PFSK-1 (cell line): ENCODE measurements around the gene RALGPS1.

ENCODE experiments used
- FOXP2 ChIP-seq: optimal IDR thresholded peaks from 2 replicates; pipeline ENCODE3; 2011; ENCODE audit warnings: borderline replicate concordance, control low read depth, inconsistent platforms; ENCODE audit not compliant: insufficient read depth; ENCODE audit errors: extremely low read length, extremely low read depth
- POLR2AphosphoS5 ChIP-seq: IDR thresholded peaks from 2 replicates; pipeline ENCODE4 v1.6.1; 2012; ENCODE audit warnings: low read depth, mild to moderate bottlenecking, control low read depth, low read length, moderate library complexity
- SIN3A ChIP-seq: IDR thresholded peaks from 2 replicates; pipeline ENCODE4 v1.6.1; 2012; ENCODE audit warnings: mild to moderate bottlenecking, low read length, moderate library complexity, borderline replicate concordance; ENCODE audit not compliant: insufficient read depth
- TAF1 ChIP-seq: IDR thresholded peaks from 2 replicates; pipeline ENCODE4 v1.6.1; 2012; ENCODE audit warnings: low read length, control low read depth, borderline replicate concordance; ENCODE audit not compliant: insufficient read depth
- TF ChIP-seq, protein P1 (sequence below), 2 experiments: IDR thresholded peaks; 2 replicates each; pipeline versions ENCODE4 v1.6.1 to v1.8.0; 2011 to 2012; ENCODE audit warnings: low read depth in 2 of 2, low read length in 2 of 2, control low read depth in 1 of 2, inconsistent platforms in 1 of 2, mild to moderate bottlenecking in 1 of 2, moderate library complexity in 1 of 2; ENCODE audit not compliant: insufficient read depth in 1 of 2

Gene RALGPS1

DNA sequence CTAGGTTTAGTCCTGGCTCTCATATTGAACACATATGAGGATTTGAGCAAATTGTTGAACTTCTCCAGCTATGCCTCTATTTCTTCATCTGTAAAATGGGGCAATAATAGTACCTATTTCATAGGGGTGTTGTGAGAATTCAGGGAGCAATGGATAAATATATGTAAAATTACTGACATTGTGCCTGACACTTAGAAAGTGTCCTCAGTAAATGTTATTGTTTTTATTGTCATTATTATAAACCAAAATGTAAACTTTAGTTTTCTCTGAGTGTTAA lies 106.2 kb downstream of the RALGPS1 start:
- no peak for TF ChIP-seq POLR2AphosphoS5
- no peak for TF ChIP-seq SIN3A
- no peak for TF ChIP-seq TAF1
- no peak for TF ChIP-seq FOXP2
- TF ChIP-seq, protein P1, sequence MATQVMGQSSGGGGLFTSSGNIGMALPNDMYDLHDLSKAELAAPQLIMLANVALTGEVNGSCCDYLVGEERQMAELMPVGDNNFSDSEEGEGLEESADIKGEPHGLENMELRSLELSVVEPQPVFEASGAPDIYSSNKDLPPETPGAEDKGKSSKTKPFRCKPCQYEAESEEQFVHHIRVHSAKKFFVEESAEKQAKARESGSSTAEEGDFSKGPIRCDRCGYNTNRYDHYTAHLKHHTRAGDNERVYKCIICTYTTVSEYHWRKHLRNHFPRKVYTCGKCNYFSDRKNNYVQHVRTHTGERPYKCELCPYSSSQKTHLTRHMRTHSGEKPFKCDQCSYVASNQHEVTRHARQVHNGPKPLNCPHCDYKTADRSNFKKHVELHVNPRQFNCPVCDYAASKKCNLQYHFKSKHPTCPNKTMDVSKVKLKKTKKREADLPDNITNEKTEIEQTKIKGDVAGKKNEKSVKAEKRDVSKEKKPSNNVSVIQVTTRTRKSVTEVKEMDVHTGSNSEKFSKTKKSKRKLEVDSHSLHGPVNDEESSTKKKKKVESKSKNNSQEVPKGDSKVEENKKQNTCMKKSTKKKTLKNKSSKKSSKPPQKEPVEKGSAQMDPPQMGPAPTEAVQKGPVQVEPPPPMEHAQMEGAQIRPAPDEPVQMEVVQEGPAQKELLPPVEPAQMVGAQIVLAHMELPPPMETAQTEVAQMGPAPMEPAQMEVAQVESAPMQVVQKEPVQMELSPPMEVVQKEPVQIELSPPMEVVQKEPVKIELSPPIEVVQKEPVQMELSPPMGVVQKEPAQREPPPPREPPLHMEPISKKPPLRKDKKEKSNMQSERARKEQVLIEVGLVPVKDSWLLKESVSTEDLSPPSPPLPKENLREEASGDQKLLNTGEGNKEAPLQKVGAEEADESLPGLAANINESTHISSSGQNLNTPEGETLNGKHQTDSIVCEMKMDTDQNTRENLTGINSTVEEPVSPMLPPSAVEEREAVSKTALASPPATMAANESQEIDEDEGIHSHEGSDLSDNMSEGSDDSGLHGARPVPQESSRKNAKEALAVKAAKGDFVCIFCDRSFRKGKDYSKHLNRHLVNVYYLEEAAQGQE (IDR thresholded peaks at IDR 0.05; ENCODE audit: insufficient read depth in 1 of 2, low read depth in 2 of 2, low read length in 2 of 2) = no peak

DNA sequence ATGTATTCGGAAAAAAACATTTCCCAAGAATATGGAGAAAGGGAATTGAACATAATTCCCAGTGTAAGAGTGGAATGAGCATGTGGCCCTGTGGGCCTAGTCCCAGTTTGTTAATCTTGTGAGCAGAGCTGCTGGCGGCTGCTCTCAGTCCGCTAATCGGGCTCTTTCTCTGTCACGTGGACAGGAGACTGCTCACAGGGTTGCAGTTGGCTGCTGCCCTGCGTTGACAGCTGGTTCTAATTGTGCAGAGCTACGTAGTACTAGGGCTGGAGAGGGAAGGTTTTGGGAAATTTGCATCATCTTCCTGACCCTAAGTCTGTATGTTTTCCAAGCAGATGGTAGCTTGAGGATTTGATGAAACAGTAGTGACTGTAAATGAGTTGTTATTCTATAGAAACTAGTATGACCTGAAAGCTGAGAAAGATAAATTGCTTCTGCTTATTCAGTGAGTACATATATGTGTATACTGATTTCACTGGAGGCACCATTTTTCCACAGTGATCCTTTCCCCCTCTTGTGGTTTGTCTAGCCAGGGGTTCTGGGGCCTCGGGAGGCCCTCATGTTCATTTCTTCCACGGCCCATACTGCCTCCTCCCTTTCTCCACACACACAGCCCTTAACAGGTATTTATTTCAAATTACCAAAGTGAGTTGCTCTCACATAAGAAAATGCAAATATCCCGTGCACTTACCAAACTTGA lies 107.2 kb downstream of the RALGPS1 start:
- no peak for TF ChIP-seq SIN3A
- TF ChIP-seq FOXP2 = peak; percentile 58
- peak; percentile 37; the same call in 1 of the 2 replicates for TF ChIP-seq POLR2AphosphoS5
- TF ChIP-seq, protein P1 (IDR thresholded peaks at IDR 0.05; ENCODE audit: insufficient read depth in 1 of 2, low read depth in 2 of 2, low read length in 2 of 2) = no peak
- TF ChIP-seq TAF1 = no peak

DNA sequence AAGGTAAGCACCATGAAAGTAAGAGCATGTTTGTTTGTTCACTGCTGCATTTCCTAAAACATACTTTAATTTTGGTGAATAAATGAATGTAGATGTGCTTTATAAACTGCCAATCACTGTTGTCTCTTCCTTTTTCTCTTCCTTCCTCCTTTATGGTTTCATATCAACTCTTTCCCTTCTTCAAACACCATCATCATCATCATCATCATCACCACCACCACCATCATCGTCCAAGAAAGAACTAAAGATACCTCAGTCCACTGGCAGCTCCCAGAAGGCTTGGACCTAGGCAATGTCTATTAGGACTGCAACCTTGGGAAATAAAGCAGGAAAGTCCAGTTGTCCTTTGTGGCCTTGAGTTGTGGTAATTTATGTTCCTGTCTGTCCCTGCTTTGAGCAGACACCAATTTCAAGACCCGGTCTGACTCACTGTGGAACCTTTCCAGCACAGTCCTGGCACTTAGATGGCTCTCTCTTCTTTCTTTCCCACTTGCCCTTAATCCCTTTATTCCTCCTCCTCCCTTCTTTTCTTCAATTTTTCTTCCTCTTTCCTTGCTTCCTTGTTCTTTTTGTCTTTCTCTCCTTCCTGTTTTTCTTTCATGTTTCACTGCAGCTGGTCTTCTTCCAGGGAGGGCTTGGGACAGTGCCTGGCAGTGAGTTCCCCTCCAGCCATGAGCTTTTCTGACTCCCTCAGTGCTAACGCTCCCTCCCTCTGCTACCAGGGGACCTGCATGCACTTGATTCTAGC lies 108.5 kb downstream of the RALGPS1 start:
- no peak for TF ChIP-seq SIN3A
- TF ChIP-seq, protein P1 (IDR thresholded peaks at IDR 0.05; ENCODE audit: insufficient read depth in 1 of 2, low read depth in 2 of 2, low read length in 2 of 2) = no peak
- no peak for TF ChIP-seq FOXP2
- no peak for TF ChIP-seq TAF1
- no peak for TF ChIP-seq POLR2AphosphoS5

DNA sequence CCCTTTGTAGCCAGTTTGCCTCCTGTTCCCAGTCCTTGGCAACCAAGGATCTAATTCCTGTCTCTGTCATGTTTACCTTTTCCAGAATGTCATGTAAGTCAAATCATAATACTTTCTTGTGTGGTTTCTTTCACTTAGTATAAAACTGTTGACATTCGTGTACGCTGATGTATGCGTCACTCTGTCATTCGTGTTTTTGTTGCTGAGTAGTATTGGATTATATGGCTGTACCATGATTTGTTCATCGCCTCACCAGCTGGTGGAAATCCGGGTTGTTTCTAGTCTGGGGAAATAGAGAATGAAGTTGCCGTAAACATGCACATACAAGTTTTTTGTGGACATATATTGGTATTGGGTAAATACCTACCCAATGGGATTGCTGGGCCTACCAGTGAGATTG lies 110.5 kb downstream of the RALGPS1 start:
- TF ChIP-seq POLR2AphosphoS5 = no peak
- TF ChIP-seq, protein P1 (IDR thresholded peaks at IDR 0.05; ENCODE audit: insufficient read depth in 1 of 2, low read depth in 2 of 2, low read length in 2 of 2) = no peak
- TF ChIP-seq TAF1 = no peak
- no peak for TF ChIP-seq FOXP2
- TF ChIP-seq SIN3A = no peak
